Kidney (tissue), 14 donors: ENCODE data around the gene ITGA2B. TPM values are rescaled to one million over a fixed set of nuclear protein-coding genes. Genes with fewer than 3 reads are reported as not detected.

ENCODE experiments used
- DNase-seq, 5 donors: peaks; one replicate each; pipeline ENCODE4 v3.0.0-alpha.2; 2013 to 2020
- FAIRE-seq: peaks from 2 replicates; lab custom pipeline; 2012; peaks lifted over from hg19 to GRCh38; lab: Jason Lieb, UNC
- H3K27ac ChIP-seq, 2 donors: one replicate each; pipeline ENCODE4 v1.7.0; 2013; ENCODE audit warnings: low read depth in 2 of 2, low read length in 2 of 2, inconsistent platforms in 1 of 2
- H3K27me3 ChIP-seq: one replicate; pipeline ENCODE4 v1.7.1; 2013; ENCODE audit warnings: low read length, inconsistent platforms; ENCODE audit not compliant: control insufficient read depth, insufficient read depth
- H3K36me3 ChIP-seq, 3 donors: one replicate each; pipeline versions ENCODE4 v1.7.0 to v1.7.1; 2013; ENCODE audit warnings: low read length in 3 of 3, control low read depth in 1 of 3, inconsistent platforms in 1 of 3; ENCODE audit not compliant: insufficient read depth in 3 of 3, control insufficient read depth in 2 of 3
- H3K4me1 ChIP-seq, 3 donors: one replicate each; pipeline versions ENCODE4 v1.7.0 to v1.7.1; 2013; ENCODE audit warnings: low read length in 3 of 3, inconsistent platforms in 1 of 3, low read depth in 1 of 3; ENCODE audit not compliant: control insufficient read depth in 2 of 3, insufficient read depth in 2 of 3
- H3K4me3 ChIP-seq, 3 donors: one replicate each; pipeline versions ENCODE4 v1.7.0 to v1.8.1; 2013; ENCODE audit warnings: low read length in 3 of 3, control low read depth in 1 of 3, inconsistent platforms in 1 of 3
- H3K9ac ChIP-seq, 3 donors: one replicate each; pipeline versions ENCODE4 v1.7.0 to v1.7.1; 2013; ENCODE audit warnings: low read length in 3 of 3, control low read depth in 1 of 3, inconsistent platforms in 1 of 3
- H3K9me3 ChIP-seq, 3 donors: one replicate each; pipeline versions ENCODE4 v1.7.0 to v1.7.1; 2013; ENCODE audit warnings: low read length in 3 of 3, control low read depth in 1 of 3, inconsistent platforms in 1 of 3; ENCODE audit not compliant: control insufficient read depth in 2 of 3, insufficient read depth in 1 of 3
- CTCF ChIP-seq: IDR thresholded peaks from 3 replicates; pipeline ENCODE4 v1.5.1; 2012; ENCODE audit warnings: mild to moderate bottlenecking, moderate library complexity, borderline replicate concordance; ENCODE audit not compliant: insufficient read depth; ENCODE audit errors: extremely low read depth
- intact Hi-C: fragments of 100-400 bp; cut with DNase I; formaldehyde crosslinking; loops from one replicate; pipeline ENCODE4 v1.11.1; 2022
- polyA plus RNA-seq: library from polyadenylated mRNA; stranded (reverse); fragments of 350-450 nt; fragmentation: Illumina TruSeq; extraction: RNeasy Lipid Tissue Mini Kit (QIAGEN cat#74804); gene quantifications from one replicate; pipeline ENCODE4 v1.2.3, GENCODE V29; 2014; ENCODE audit warnings: low read depth, low replicate concordance; ENCODE audit not compliant: insufficient read depth
- total RNA-seq: library from RNA; stranded (reverse); fragmentation: NEBNext Ultra II Directional; extraction: Animal tissue kit (Norgen Biotek cat#: 25700); gene quantifications from one replicate; pipeline ENCODE4 v1.2.1, GENCODE V29; 2021
- donor health status: control.
- donor health status: control.
- donor health status: control.
- donor health status: control.
- donor health status: control.
- donor health status: DM: yes; HTN: yes; CAD: no.
- donor health status: Normal renal cell carcinoma (clear cell type).

Gene ITGA2B
- total and polyA plus RNA-seq, 2 donors from 2014 or later, result 0.67 to 1.7 TPM

- Histone ChIP-seq H3K9me3 (no peaks in the 10 kb centered on the region), H3K27ac (no peak overlapping the region), H3K9ac (no peak overlapping the region), H3K4me1 (peaks cover 0 to 5% (median 3%) of the 10 kb centered on the region in 3 donors), H3K36me3 (peaks cover 0 to 2% (median 2%) of the 10 kb centered on the region in 3 donors), H3K4me3 (no peak overlapping the region), H3K27me3 (no peaks in the 10 kb centered on the region)
- TF ChIP-seq CTCF, result no peak
- intact Hi-C loops, result no loop called here
- DNase-seq (no peak), FAIRE-seq (no peak)
Measured at GRCh38 chr17:44409309-44410028, 20.0 kb upstream of the ITGA2B start.

GRCh38 chr17:44408786-44409185 is 19.3 kb upstream of the ITGA2B start:
- intact Hi-C loops, result no loop called here
- Histone ChIP-seq H3K27me3 (no peaks in the 10 kb centered on the region), H3K4me1 (peaks cover 0 to 5% (median 3%) of the 10 kb centered on the region in 3 donors), H3K27ac (no peak overlapping the region), H3K4me3 (no peak overlapping the region), H3K9me3 (no peaks in the 10 kb centered on the region), H3K9ac (no peak overlapping the region), H3K36me3 (peaks cover 2 to 3% (median 2%) of the 10 kb centered on the region in 3 donors)
- no peak for TF ChIP-seq CTCF
- no peak for FAIRE-seq
- no peak for DNase-seq

GRCh38 chr17:44402564-44403172 is 13.2 kb upstream of the ITGA2B start:
- Histone ChIP-seq H3K27ac (no peak overlapping the region), H3K9me3 (no peaks in the 10 kb centered on the region), H3K4me3 (no peak overlapping the region), H3K36me3 (peaks cover 0 to 35% (median 11%) of the 10 kb centered on the region in 3 donors), H3K27me3 (no peaks in the 10 kb centered on the region), H3K4me1 (no peaks in the 10 kb centered on the region), H3K9ac (no peak overlapping the region)
- TF ChIP-seq CTCF, result no peak
- FAIRE-seq (no peak), DNase-seq (no peak)
- intact Hi-C loops, result no loop called here
